SK-N-SH treated with all-trans-retinoic acid at 6 μM for 48 hours (cell line): Measurements from ENCODE around the gene HGS.

Experiments
- ATAC-seq: fragments of 200-7000 bp; cut with Tn5 transposase; 3 replicates; pipeline ENCODE4 v1.9.1; 2020; ENCODE audit warnings: mild to moderate bottlenecking, moderate library complexity
- ARNTL ChIP-seq: fragments of 450-650 bp; formaldehyde crosslinking; IDR thresholded peaks from 2 replicates; pipeline ENCODE4 v1.5.0; 2020; ENCODE audit warnings: low read depth, mild to moderate bottlenecking, moderate library complexity, borderline replicate concordance
- CSDC2 ChIP-seq: fragments of 250-450 bp; sonication (Bioruptor Pico); IDR thresholded peaks from 2 replicates; pipeline ENCODE4 v1.5.0; 2020; ENCODE audit warnings: mild to moderate bottlenecking, moderate library complexity
- ESRRG ChIP-seq: fragments of 250-450 bp; sonication (Bioruptor Pico); IDR thresholded peaks from 2 replicates; pipeline ENCODE4 v1.6.1; 2021; ENCODE audit warnings: mild to moderate bottlenecking
- GLIS3 ChIP-seq: fragments of 250-450 bp; sonication (Bioruptor Pico); IDR thresholded peaks from 2 replicates; pipeline ENCODE4 v1.5.0; 2020; ENCODE audit warnings: mild to moderate bottlenecking, moderate library complexity
- OSR1 ChIP-seq: fragments of 250-450 bp; sonication (Bioruptor Pico); IDR thresholded peaks from 2 replicates; pipeline ENCODE4 v1.8.0; 2022; ENCODE audit warnings: moderate library complexity, mild to moderate bottlenecking, inconsistent platforms
- POU6F1 ChIP-seq: fragments of 250-450 bp; sonication (Bioruptor Pico); IDR thresholded peaks from 2 replicates; pipeline ENCODE4 v1.8.0; 2021; ENCODE audit warnings: low read depth, mild to moderate bottlenecking, moderate library complexity, borderline replicate concordance
- RARB ChIP-seq: fragments of 250-450 bp; sonication (Bioruptor Pico); IDR thresholded peaks from 2 replicates; pipeline ENCODE4 v1.8.0; 2021; ENCODE audit warnings: mild to moderate bottlenecking, moderate library complexity
- SNAI2 ChIP-seq: fragments of 250-450 bp; sonication (Bioruptor Pico); IDR thresholded peaks from 2 replicates; pipeline ENCODE4 v1.5.0; 2020; ENCODE audit warnings: mild to moderate bottlenecking, moderate library complexity
- TCF4 ChIP-seq: fragments of 250-450 bp; sonication (Bioruptor Pico); IDR thresholded peaks from 2 replicates; pipeline ENCODE4 v1.8.0; 2021; ENCODE audit warnings: mild to moderate bottlenecking, moderate library complexity, borderline replicate concordance
- TOX ChIP-seq: fragments of 250-450 bp; sonication (Bioruptor Pico); IDR thresholded peaks from 2 replicates; pipeline ENCODE4 v1.8.0; 2021; ENCODE audit warnings: mild to moderate bottlenecking, moderate library complexity, borderline replicate concordance
- ZFP3 ChIP-seq: fragments of 250-450 bp; sonication (Bioruptor Pico); IDR thresholded peaks from 2 replicates; pipeline ENCODE4 v1.5.0; 2020; ENCODE audit warnings: mild to moderate bottlenecking, moderate library complexity
- ZFP30 ChIP-seq: fragments of 450-650 bp; formaldehyde crosslinking; IDR thresholded peaks from 2 replicates; pipeline ENCODE4 v1.5.0; 2022; ENCODE audit warnings: mild to moderate bottlenecking, moderate library complexity
- ZNF565 ChIP-seq: fragments of 450-650 bp; formaldehyde crosslinking; conservative IDR thresholded peaks from 2 replicates; pipeline ENCODE4 v1.5.0; 2020; ENCODE audit warnings: low read depth, mild to moderate bottlenecking, moderate library complexity
- ZNF70 ChIP-seq: fragments of 450-650 bp; formaldehyde crosslinking; IDR thresholded peaks from 2 replicates; pipeline ENCODE4 v1.5.0; 2020; ENCODE audit warnings: mild to moderate bottlenecking, moderate library complexity
- ZNF8 ChIP-seq: fragments of 450-650 bp; formaldehyde crosslinking; IDR thresholded peaks from 2 replicates; pipeline ENCODE4 v1.5.0; 2020; ENCODE audit warnings: mild to moderate bottlenecking, moderate library complexity
- TF ChIP-seq, protein P1 (sequence below): fragments of 250-450 bp; sonication (Bioruptor Pico); IDR thresholded peaks from 2 replicates; pipeline ENCODE4 v1.5.0; 2020; ENCODE audit warnings: mild to moderate bottlenecking, moderate library complexity
- TF ChIP-seq, protein P2 (sequence below): fragments of 250-450 bp; sonication (Bioruptor Pico); IDR thresholded peaks from 2 replicates; pipeline ENCODE4 v1.5.1; 2020; ENCODE audit warnings: low read depth, mild to moderate bottlenecking, moderate library complexity

Gene HGS

DNA sequence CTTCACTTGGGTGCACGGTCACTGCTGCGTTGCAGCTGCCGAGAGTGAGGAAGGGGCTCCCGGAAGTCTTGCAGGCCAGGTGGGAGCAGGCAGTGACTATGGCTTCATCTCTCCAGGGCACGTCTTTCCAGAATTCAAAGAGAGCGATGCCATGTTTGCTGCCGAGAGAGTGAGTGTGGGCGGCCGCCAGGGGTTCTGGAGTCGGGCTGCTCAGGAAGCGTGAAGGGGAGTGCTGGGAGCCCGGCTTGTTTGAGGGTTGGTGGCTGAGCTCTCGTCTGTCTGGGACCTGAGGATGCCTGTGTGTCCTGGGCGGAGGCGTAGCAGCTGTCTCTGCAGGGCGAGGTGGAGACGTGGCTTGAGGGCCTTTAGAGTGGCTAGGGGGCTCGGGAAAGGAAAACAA, 6.3 kb downstream of the HGS start:
- ATAC-seq, result no peak
- TF ChIP-seq TCF4 (CRISPR knock-in tag) (no peak), RARB (CRISPR knock-in tag) (no peak), POU6F1 (CRISPR knock-in tag) (no peak), ESRRG (CRISPR knock-in tag) (no peak), ZNF70 (CRISPR knock-in tag) (no peak), ZNF565 (no peak), ZFP3 (CRISPR knock-in tag) (no peak)
- TF ChIP-seq, protein P1, sequence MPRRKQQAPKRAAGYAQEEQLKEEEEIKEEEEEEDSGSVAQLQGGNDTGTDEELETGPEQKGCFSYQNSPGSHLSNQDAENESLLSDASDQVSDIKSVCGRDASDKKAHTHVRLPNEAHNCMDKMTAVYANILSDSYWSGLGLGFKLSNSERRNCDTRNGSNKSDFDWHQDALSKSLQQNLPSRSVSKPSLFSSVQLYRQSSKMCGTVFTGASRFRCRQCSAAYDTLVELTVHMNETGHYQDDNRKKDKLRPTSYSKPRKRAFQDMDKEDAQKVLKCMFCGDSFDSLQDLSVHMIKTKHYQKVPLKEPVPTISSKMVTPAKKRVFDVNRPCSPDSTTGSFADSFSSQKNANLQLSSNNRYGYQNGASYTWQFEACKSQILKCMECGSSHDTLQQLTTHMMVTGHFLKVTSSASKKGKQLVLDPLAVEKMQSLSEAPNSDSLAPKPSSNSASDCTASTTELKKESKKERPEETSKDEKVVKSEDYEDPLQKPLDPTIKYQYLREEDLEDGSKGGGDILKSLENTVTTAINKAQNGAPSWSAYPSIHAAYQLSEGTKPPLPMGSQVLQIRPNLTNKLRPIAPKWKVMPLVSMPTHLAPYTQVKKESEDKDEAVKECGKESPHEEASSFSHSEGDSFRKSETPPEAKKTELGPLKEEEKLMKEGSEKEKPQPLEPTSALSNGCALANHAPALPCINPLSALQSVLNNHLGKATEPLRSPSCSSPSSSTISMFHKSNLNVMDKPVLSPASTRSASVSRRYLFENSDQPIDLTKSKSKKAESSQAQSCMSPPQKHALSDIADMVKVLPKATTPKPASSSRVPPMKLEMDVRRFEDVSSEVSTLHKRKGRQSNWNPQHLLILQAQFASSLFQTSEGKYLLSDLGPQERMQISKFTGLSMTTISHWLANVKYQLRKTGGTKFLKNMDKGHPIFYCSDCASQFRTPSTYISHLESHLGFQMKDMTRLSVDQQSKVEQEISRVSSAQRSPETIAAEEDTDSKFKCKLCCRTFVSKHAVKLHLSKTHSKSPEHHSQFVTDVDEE, result no peak

- no peak for ATAC-seq
- no peak for TF ChIP-seq ZFP3 (CRISPR knock-in tag)
- TF ChIP-seq ZNF8, result no peak
- TF ChIP-seq CSDC2 (CRISPR knock-in tag), result no peak
- TF ChIP-seq TOX, result no peak
- no peak for TF ChIP-seq TCF4 (CRISPR knock-in tag)
- no peak for TF ChIP-seq ESRRG (CRISPR knock-in tag)
Measured at GRCh38 chr17:81690549-81690948, 6.7 kb downstream of the HGS start.

DNA sequence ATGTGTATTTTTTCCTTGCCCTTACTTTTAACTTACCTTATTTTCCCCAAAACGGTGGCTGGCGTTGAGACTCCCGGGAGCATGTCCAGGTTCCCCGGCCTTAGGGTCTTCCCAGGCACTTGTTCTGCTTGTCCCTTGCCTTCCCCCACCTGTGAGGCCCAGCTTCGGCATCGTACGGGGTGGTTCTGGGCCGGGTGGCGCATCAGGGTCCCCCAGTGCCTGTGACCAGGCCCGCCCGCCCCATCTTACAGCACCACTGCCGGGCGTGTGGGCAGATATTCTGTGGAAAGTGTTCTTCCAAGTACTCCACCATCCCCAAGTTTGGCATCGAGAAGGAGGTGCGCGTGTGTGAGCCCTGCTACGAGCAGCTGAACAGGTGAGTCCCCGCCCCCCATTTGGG, 7.4 kb downstream of the HGS start:
- no peak for ATAC-seq

GRCh38 chr17:81691608-81692007, 7.8 kb downstream of the HGS start:
- ATAC-seq, result no peak
- TF ChIP-seq ZFP30 (no peak), CSDC2 (CRISPR knock-in tag) (no peak), SNAI2 (no peak), ZNF70 (CRISPR knock-in tag) (no peak), POU6F1 (CRISPR knock-in tag) (no peak), GLIS3 (CRISPR knock-in tag) (no peak), ZFP3 (CRISPR knock-in tag) (no peak), ARNTL (no peak), TCF4 (CRISPR knock-in tag) (no peak), OSR1 (CRISPR knock-in tag) (no peak)
- TF ChIP-seq, protein P1, result no peak

More for the DNA sequence above, 7.4 kb downstream of the HGS start:
- TF ChIP-seq, protein P2, sequence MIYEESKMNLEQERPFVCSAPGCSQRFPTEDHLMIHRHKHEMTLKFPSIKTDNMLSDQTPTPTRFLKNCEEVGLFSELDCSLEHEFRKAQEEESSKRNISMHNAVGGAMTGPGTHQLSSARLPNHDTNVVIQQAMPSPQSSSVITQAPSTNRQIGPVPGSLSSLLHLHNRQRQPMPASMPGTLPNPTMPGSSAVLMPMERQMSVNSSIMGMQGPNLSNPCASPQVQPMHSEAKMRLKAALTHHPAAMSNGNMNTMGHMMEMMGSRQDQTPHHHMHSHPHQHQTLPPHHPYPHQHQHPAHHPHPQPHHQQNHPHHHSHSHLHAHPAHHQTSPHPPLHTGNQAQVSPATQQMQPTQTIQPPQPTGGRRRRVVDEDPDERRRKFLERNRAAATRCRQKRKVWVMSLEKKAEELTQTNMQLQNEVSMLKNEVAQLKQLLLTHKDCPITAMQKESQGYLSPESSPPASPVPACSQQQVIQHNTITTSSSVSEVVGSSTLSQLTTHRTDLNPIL (CRISPR knock-in tag), result no peak
- TF ChIP-seq TCF4 (CRISPR knock-in tag), result no peak
- TF ChIP-seq OSR1 (CRISPR knock-in tag), result no peak
- no peak for TF ChIP-seq ZFP30
- TF ChIP-seq, all 23 proteins: peak for 0
